Sigmoid colon (tissue), 7 donors: ENCODE measurements around the gene PMAIP1. TPM values are rescaled to one million over a fixed set of nuclear protein-coding genes. Genes with fewer than 3 reads are reported as not detected.
"Not testable (repeated sequence)": the region's sequence is repeated elsewhere in the genome, so short reads cannot be mapped to it uniquely, and the experiment has no call there.

ENCODE experiments used
- DNase-seq: peaks from one replicate; pipeline ENCODE4 v3.0.0-alpha.2; 2019
- H3K27ac ChIP-seq, 4 donors: fragments of 200-600 bp; sonication (generic); one replicate each; pipeline ENCODE4 v1.5.1; 2016 to 2019; ENCODE audit warnings: mild to moderate bottlenecking in 1 of 4
- H3K27me3 ChIP-seq, 3 donors: fragments of 200-600 bp; sonication (generic); one replicate each; pipeline ENCODE4 v1.5.1; 2019; ENCODE audit warnings: mild to moderate bottlenecking in 1 of 3
- H3K36me3 ChIP-seq, 4 donors: fragments of 200-600 bp; sonication (generic); one replicate each; pipeline ENCODE4 v1.5.1; 2016 to 2019
- H3K4me1 ChIP-seq, 4 donors: fragments of 200-600 bp; sonication (generic); one replicate each; pipeline ENCODE4 v1.5.1; 2017 to 2019
- H3K4me3 ChIP-seq, 4 donors: fragments of 200-600 bp; sonication (generic); one replicate each; pipeline ENCODE4 v1.5.1; 2017 to 2019; ENCODE audit warnings: mild to moderate bottlenecking in 2 of 4, moderate library complexity in 1 of 4
- H3K9me3 ChIP-seq, 4 donors: fragments of 200-600 bp in 3 of 4; sonication (generic) in 3 of 4; one replicate each; pipeline versions ENCODE4 v1.5.1 to v1.6.1; 2013 to 2019
- EP300 ChIP-seq, 4 donors: sonication (generic); formaldehyde crosslinking; IDR thresholded peaks; one replicate each; pipeline ENCODE4 v1.6.1; 2017; ENCODE audit warnings: antibody characterized with exemption in 4 of 4
- POLR2A ChIP-seq, 2 donors: fragments of 450-650 bp; IDR thresholded peaks; one replicate each; pipeline ENCODE4 v1.6.1; 2016; ENCODE audit warnings: antibody characterized with exemption in 2 of 2, mild to moderate bottlenecking in 2 of 2, moderate library complexity in 2 of 2
- POLR2AphosphoS5 ChIP-seq, 4 donors: sonication (generic); formaldehyde crosslinking; IDR thresholded peaks; one replicate each; pipeline ENCODE4 v1.6.1; 2017; ENCODE audit warnings: antibody characterized with exemption in 4 of 4
- WGBS, 2 donors: extraction: QIAGEN DNeasy Blood & Tissue Kit; methylation state at CpG; one replicate each; pipeline ENCODE4 v1.1.7; 2013; 5-methylcytosine and 5-hydroxymethylcytosine counted together
- intact Hi-C: fragments of 100-400 bp; cut with DNase I; formaldehyde crosslinking; loops from one replicate; pipeline ENCODE4 v1.15.1; 2023
- polyA plus RNA-seq, 3 donors: library from polyadenylated mRNA; stranded (reverse); fragments of 200-250 nt; gene quantifications; one replicate each; pipeline ENCODE4 v1.2.3, GENCODE V29; 2013
- total RNA-seq, 4 donors: library from RNA; depleted of rRNA; stranded (reverse); fragments of >200 nt; gene quantifications; one replicate each; pipeline ENCODE4 v1.1.0, GENCODE V29; 2016
- TF ChIP-seq, protein P1 (sequence below), 4 experiments: fragments of 450-650 bp in 3 of 4; fragments of 200-600 bp in 1 of 4; IDR thresholded peaks; one replicate each; pipeline ENCODE4 v1.5.1; 2016 to 2019; ENCODE audit warnings: antibody characterized with exemption in 4 of 4, mild to moderate bottlenecking in 3 of 4, moderate library complexity in 2 of 4
- donor health status: healthy with polysubstance abuse.
- donor health status: Bipolar disorder and iron deficiency.
- donor health status: healthy.

Gene PMAIP1
- total and polyA plus RNA-seq, 7 donors = 0.99 to 9.5 (median 4.4) TPM; not detected in 1

DNA sequence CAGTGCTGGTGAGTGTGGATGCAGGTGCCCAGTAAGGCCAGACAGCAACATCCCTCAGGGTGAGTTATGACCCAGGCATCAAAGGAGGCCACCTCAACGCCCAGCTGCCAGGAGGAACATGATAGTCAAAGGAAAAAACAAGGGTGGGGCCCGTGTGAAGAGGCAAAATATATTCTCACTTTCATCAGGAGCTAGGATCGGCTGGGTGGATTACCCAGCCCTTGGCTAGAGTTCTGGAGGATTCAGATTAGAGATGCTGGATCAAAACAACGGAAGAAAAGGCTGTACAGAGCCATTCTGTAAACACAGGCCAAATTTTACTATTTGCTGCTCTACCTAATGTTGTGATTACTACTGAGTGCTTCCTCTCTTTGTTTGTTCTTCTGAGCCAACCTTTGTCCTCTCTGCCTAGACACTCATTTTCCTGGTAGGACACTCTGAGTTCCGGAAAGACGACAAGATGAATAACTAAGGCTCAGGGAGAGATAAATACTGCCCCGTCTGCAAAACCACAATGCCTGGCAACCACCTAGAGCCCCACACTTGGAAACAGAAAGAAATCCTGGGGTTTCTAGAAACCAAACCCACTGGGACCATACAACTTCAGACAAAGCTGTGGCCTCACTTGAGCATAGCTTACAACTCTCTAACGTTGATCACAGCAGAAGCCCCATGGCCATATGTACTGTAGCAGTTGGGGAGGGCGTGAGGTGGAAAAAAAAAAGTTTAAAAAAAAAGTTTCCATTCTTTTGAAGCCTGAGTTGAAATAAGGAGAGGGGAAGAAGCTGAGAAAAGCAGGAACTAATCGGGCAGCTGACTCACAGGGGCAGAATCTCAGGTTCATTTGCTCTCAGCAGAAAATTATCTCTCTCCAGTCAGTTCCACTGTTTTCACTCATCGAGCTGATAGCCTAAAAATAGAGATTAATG is 17.8 kb upstream of the PMAIP1 start:
- WGBS, 2 donors = 5 to 25% methylated on average over 11 of the region's 11 CpGs

DNA sequence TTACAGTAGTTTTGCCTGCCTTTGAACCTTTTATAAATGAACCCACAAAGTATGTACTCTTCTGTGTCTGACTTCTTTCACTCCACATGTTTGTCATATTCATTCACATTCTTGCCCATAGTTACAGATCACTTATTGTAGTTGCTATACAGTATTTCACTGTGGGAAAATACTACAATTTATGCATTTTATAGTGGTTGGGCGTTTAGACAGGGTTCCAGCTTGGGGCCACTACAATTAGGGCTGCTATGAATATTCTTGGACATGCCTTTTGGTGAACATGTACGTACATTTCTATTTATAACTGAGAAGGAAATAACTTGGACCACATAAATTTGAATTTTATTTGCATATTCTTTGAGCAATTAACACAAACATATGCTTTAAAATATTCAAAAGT is 15.4 kb upstream of the PMAIP1 start:
- H3K36me3 ChIP-seq = no peaks in the 10 kb centered on the region
- no peaks in the 10 kb centered on the region for H3K9me3 ChIP-seq
- no peak for DNase-seq
- H3K27me3 ChIP-seq = no peaks in the 10 kb centered on the region
- H3K27ac ChIP-seq = no peak overlapping the region
- 66 to 87% methylated on average over 2 of the region's 2 CpGs for WGBS, 2 donors
- intact Hi-C loops = no loop called here
- TF ChIP-seq POLR2AphosphoS5 (IDR thresholded peaks at IDR 0.05) = no peak
- TF ChIP-seq, protein P1, sequence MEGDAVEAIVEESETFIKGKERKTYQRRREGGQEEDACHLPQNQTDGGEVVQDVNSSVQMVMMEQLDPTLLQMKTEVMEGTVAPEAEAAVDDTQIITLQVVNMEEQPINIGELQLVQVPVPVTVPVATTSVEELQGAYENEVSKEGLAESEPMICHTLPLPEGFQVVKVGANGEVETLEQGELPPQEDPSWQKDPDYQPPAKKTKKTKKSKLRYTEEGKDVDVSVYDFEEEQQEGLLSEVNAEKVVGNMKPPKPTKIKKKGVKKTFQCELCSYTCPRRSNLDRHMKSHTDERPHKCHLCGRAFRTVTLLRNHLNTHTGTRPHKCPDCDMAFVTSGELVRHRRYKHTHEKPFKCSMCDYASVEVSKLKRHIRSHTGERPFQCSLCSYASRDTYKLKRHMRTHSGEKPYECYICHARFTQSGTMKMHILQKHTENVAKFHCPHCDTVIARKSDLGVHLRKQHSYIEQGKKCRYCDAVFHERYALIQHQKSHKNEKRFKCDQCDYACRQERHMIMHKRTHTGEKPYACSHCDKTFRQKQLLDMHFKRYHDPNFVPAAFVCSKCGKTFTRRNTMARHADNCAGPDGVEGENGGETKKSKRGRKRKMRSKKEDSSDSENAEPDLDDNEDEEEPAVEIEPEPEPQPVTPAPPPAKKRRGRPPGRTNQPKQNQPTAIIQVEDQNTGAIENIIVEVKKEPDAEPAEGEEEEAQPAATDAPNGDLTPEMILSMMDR (IDR thresholded peaks at IDR 0.05) = no peak
- TF ChIP-seq POLR2A (IDR thresholded peaks at IDR 0.05) = no peak
- TF ChIP-seq EP300 (IDR thresholded peaks at IDR 0.05) = no peak
- H3K4me1 ChIP-seq = peaks cover 0 to 16% (median 2%) of the 10 kb centered on the region in 4 donors
- no peak overlapping the region for H3K4me3 ChIP-seq

More for the DNA sequence above, 17.8 kb upstream of the PMAIP1 start:
- Histone ChIP-seq H3K27me3 (no peaks in the 10 kb centered on the region), H3K9me3 (no peaks in the 10 kb centered on the region), H3K4me1 (peaks cover 0 to 16% (median 2%) of the 10 kb centered on the region in 4 donors), H3K36me3 (no peaks in the 10 kb centered on the region), H3K27ac (peak overlapping the region; percentile 27 to 31 (median 30)), H3K4me3 (no peak overlapping the region)
- no peak for DNase-seq
- no peak for TF ChIP-seq POLR2AphosphoS5 (IDR thresholded peaks at IDR 0.05)
- intact Hi-C loops = no loop called here

DNA sequence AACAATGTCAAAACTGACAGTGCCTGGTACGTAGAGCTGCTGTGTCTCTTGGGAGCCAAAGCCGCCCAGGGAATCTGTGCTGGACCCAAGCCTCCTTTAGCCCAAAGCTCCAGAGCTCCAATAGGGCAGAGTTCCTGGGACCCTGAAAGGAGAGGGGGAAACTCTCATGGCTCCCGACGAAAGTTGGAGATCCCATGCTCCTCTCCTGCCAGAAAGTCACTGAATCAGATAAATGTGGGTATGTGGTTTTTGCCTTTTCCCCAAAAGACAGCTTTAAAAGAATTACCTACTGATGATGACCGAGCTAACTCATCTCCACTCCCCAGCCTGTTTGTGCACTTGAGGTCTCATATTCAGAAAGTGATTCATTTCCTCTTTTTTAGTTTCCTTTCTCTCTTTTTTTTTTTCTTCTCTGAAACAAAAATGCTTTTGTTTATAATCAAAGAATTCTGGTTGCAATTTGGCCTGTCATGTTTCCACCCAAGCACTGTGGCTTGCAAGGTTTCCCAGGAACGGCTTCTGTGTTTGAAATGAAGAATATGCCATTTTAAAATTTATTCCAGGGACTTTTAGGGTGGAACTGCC is 14.1 kb upstream of the PMAIP1 start:
- DNase-seq = no peak
- Histone ChIP-seq H3K27ac (no peak overlapping the region), H3K27me3 (no peaks in the 10 kb centered on the region), H3K9me3 (no peaks in the 10 kb centered on the region), H3K36me3 (no peaks in the 10 kb centered on the region), H3K4me3 (no peak overlapping the region), H3K4me1 (peaks cover 0 to 16% (median 2%) of the 10 kb centered on the region in 4 donors)
- intact Hi-C loops = no loop called here
- 42 to 74% methylated on average over 6 of the region's 6 CpGs for WGBS, 2 donors
- TF ChIP-seq EP300 (IDR thresholded peaks at IDR 0.05) = no peak
- no peak for TF ChIP-seq POLR2A (IDR thresholded peaks at IDR 0.05)
- TF ChIP-seq, protein P1 (IDR thresholded peaks at IDR 0.05) = no peak

- DNase-seq, H3K4me3 ChIP-seq, H3K27ac ChIP-seq, intact Hi-C loops, H3K36me3 ChIP-seq, H3K9me3 ChIP-seq, H3K27me3 ChIP-seq: not testable (repeated sequence)
- 75 to 84% methylated on average over 3 of the region's 3 CpGs for WGBS, 2 donors
- H3K4me1 ChIP-seq = peaks cover 0 to 14% (median 2%) of the 10 kb centered on the region in 4 donors
Observed at GRCh38 chr18:59886399-59886798, 13.4 kb upstream of the PMAIP1 start.

- Histone ChIP-seq H3K27ac (no peak overlapping the region), H3K9me3 (no peaks in the 10 kb centered on the region), H3K36me3 (no peaks in the 10 kb centered on the region), H3K4me1 (no peaks in the 10 kb centered on the region), H3K27me3 (no peaks in the 10 kb centered on the region), H3K4me3 (no peak overlapping the region)
- WGBS, 2 donors = 91 to 95% methylated on average over 3 of the region's 3 CpGs
- TF ChIP-seq, protein P1 (IDR thresholded peaks at IDR 0.05) = no peak
- TF ChIP-seq POLR2AphosphoS5 (IDR thresholded peaks at IDR 0.05) (no peak), EP300 (IDR thresholded peaks at IDR 0.05) (no peak), POLR2A (IDR thresholded peaks at IDR 0.05) (no peak)
- DNase-seq = no peak
- intact Hi-C loops = no loop called here
Observed at GRCh38 chr18:59892123-59892522, 7.7 kb upstream of the PMAIP1 start.
